CD4-positive, alpha-beta T cell treated with Interleukin-17A for 1 hour (primary cell): ENCODE data around the gene SEC22A.

ENCODE experiments used
- DNase-seq: peaks from one replicate; pipeline ENCODE4 v3.0.0-alpha.2; 2020

SEC22A gene, protein sequence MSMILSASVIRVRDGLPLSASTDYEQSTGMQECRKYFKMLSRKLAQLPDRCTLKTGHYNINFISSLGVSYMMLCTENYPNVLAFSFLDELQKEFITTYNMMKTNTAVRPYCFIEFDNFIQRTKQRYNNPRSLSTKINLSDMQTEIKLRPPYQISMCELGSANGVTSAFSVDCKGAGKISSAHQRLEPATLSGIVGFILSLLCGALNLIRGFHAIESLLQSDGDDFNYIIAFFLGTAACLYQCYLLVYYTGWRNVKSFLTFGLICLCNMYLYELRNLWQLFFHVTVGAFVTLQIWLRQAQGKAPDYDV

DNA sequence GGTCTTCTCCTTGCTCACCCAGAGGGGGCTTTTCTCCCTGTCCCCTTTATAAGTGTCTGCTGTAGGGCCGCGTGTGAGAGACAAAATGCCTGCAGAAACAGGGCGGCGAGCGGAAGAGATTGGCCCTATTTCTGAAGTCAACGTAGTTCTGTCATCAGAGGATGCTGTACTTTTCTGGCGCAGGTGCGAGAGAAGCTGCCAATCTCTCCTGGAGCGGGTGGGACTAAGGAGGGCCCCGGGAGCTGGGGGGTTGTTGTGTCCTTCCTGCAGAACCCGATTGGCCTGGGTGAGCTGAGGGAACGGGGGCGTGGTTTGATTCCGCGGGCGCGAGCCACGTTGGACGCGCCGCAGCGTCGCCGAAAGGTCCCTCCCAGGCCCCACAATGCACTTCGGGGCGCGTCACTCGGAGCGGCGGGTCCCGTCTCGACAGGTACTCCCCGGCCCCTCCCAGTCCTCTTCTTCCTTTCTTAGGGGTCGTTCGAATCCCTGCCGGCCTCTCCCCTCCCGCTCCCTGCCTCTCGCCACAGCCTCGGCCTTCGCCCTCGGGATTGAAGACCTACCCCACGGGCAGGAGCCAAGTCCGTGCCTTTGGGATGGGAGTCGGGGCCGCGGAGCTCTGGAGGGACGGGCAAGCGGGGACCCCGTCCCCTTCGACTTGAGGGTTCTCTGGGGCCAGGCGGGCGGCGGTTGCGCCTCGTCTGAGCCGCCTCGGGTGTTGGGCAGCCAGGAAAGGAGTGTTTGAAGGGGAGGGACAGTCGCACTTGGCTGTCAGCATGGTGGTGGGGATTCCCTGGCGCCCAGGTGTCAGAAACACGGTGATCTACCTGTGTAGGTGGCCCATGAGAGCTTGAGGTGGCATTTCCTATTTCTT lies at the start of gene SEC22A:
Gene SEC22A, plus strand, starts transcription at position 387 of the 871 bp plus-strand sequence. CDS start 7,275 bp downstream, outside the sequence.
- DNase-seq = peak; percentile 97

DNA sequence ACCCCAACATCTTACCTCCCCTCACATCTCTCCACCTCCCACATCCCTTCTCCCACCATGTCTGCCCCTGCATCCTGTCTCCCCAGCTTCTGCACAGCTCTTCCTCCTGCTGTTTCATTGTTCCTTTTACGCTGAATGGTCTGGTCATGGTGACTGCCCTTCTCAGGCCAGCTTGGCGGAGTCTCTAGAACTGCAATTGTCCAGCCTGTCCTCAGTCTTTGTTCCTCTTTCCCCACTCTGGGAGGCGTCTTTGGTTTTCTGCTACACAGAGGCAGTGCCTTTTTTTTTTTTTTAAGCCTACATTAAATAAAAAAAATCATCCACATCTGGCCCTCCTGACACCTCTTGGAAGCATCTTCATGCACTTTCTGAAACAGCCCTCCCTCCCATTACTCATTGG lies 49.1 kb upstream of the SEC22A start:
- DNase-seq = no peak

DNA sequence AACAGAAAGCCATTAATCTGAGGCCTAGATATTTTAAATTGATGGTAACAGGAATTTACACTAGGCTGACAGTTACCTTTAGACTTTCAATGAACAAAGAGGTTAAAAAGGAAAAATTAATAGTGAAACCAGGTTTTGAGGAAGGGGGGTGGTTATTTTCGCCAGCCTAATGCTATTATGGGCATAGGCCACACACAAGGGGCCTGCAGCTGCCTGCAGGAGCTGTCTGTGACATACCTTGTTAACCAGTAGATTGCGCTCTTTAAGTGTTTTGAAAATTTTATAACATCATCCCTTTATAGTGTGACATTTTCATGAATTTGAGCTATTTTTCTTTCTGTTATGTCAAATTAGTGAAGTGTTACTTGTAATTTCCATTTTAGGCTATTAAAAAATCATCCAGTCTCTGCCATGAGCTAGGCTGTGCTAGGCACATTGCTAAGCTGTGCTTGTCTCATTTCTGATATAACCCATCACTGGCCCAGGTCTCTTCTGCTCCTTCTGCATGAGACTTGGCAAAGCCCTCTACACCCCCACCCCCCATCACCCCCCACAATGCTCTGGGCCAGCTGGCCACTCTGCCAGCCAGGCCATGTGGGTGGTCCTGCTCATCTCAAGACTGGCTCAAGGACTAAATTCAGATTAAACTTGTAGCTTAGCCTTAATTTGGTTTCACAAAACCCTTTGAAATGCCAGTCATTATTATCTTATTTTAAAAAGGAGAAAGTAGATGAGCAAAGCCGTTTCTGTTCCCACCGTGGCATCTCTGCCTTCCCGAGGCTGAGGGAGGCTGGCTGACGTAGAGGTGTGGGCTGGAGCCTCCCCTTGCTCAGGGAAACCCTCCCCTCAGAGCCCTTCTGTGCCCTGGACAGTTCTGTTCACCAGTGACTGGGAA lies 48.4 kb upstream of the SEC22A start:
- DNase-seq = no peak

DNA sequence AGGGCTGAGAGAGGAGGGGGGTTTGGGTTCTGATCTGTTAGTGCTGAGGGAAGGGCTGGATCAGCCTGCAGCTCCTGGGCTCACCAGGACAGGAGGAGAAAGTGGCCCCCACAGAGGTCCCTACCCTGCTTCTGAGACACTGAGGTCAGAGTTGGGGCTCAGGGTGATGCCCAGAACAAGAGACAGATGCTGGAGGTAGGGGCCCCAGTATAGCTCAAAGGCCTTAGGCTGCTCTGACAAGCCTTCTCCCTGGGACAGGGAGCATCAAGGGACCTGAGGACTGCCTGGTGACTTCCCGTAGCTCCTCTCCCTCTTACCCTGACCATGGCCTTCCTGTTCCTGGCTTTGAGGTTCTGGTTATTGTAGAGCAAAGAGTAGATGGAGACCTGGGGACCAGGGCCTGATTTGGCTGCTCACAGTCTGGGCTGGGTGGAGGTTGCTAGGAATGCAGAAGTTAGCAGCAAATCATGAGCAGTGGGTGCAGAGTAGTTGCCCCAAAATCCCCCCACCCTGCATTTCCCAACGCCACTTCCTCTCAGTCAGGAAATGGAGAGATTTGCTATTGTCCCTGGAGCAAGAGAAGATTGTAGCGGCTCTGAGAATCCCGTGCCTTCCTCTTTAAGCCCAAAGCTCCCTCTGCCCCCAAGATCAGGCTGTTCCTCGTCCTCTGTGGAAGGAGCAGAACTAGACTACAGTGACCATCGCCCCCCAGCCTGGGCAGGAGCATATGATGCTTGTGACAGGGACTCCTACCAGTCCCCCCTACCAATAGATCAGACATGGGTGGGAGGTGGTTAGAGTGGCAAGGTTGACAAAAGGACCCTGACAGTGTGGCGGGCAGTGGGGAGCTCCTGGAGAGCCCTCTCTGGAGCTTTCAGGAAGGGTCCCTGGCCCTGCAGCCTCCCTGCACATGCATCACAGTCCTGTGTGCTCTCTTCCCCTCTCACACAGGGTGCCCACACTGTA lies 47.4 kb upstream of the SEC22A start:
- DNase-seq = no peak

DNA sequence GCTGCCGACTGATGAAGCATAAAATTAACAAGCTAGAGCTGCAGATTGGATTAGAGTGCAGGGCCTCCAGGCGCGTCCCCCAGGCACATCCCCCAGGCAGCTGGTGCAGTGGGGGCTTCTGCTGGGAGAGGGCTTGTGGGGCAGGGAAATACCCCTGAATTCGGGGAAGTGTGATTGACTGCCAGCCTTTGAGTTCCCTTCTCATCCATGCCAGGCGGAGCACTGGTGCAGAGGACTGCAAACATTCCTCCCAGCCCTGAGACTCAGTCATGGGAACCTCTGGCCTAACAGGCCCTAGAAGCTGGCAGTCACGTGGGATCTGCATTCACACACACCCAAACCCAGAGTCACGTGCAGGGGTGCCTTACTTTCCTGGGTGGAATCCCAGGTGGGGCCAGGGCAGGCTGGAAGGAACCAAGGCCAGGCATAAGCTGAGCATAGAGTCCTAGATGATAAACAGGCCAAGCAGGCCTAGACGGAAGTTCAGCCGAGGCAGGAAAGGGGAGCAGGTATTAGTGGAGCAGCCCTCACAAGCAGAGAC lies 46.2 kb upstream of the SEC22A start:
- DNase-seq = no peak

DNA sequence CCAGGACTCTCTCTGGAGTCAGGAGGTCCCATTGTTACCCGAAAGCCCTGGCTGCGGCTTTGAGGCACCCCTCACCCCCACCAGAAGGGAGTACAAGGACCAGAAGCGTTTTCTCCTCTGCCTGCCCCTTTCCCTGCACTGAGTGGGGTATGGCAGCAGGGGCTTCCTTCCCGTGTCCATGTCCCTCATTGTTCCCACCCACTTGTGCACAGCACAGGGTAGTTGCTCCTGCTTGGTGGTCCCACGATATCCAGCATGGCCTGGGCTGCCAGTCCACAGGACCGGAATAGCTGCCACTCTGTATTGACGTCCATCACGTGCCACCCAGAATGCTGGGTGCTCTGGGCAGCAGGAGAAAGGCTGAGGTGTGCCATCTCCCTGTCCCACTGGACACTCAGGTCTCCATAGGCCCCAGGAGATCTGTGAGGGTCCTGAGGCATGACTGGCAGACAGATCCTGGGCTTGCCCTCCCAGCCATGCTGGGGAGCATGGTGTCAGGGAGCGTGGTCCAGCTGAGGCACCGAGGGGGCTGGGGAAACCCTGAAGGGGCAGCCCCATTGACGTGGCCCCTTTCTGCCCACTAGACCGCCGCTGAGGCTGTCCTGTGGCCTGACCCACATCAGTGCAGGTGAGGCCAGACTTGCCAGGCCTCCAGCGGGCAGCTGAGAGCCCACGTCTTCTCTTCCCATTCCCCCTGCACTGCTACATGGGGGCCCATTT lies 45.3 kb upstream of the SEC22A start:
- DNase-seq = no peak

DNA sequence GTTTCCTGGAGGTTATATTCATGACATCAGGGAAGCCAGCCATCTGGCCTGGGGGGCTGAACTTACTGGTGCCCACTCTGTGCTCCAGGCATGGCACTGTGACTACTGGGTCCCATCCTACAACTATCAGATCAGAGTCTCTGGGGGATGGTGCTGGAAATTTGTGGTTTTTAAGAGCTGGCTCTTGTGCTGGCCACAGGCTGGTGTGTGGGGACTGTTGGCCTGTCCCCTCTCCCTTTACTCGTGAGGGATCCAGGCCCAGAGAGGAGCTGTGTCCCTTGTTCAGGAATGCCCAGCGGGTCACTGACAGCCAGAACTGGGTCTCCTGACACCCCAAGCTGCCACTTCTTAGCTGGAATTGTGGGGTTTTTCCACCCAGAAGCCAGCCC lies 44.5 kb upstream of the SEC22A start:
- DNase-seq = no peak

DNA sequence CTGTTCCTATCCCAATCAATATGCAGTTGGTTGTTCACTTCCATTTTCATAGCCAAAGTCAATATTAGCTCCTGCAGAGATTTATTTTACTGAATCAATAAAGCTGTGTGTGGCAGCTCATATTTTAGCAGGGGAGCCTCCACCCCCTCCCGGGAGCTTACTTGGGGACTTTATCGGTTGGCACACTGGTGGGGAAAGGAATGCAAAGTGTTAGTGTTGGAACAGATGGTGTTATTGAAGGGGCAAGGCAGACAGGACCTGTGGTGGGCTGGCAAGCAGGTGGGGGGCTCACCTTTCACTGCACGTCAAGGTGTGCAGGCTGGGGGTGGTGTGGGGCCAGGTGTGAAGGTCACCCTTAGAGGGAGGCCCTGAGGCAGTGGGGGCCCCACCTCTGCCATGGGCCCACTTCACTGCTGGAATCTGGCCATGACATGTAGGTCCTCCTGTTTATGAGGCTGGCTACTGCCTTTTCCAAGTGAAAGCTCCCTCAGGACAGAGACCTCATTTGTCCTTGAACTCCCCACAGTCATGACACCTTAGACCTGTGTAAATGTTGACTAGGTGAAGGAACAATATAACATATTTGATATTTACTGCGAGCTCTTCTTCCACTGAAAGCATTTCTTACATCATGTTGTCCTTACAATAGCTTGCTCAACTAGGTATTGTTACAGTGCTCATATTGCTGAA lies 44.0 kb upstream of the SEC22A start:
- DNase-seq = no peak

DNA sequence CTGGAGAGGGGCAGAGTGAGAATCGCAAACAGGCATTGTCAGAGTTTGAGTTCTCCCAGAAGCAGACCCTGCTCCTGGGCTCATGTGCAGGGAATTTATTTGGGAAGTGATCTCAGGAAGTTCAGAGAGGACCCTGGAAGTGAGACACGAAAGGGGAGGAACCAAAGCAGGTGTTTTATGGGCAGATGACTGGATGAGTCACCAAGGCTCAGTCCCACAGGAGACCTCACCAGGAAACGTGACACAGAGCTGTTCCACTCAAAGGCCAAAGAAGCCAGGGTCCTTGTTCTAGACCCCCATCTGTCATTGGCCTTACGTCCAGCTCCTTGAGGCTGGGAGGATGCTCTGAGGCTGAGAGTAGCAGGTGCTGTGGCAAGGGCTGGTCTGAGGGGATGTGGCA lies 43.4 kb upstream of the SEC22A start:
- no peak for DNase-seq

DNA sequence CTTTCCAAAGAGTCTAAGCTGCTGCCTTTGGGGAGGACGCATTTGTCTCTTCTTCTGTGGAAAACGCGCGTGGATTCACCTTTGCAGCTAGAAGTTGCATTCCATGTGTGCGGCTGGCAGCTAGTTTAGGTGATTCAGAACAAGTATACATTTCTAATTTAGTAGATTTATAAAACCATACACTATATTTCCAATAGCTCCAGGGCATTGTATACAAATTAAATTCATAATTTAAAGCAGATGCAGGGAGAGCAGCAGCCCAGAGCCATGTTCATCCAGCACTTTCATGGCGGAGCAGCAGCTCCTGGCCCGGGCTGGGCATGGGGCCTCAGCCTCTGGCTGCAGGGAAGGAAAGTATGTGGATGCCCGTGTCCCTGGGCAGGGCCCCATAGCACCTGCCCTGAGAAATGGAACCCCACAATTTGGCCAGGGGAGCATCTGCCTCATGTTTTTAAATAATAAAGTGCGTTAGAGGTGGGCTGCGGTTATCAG lies 42.8 kb upstream of the SEC22A start:
- no peak for DNase-seq

DNA sequence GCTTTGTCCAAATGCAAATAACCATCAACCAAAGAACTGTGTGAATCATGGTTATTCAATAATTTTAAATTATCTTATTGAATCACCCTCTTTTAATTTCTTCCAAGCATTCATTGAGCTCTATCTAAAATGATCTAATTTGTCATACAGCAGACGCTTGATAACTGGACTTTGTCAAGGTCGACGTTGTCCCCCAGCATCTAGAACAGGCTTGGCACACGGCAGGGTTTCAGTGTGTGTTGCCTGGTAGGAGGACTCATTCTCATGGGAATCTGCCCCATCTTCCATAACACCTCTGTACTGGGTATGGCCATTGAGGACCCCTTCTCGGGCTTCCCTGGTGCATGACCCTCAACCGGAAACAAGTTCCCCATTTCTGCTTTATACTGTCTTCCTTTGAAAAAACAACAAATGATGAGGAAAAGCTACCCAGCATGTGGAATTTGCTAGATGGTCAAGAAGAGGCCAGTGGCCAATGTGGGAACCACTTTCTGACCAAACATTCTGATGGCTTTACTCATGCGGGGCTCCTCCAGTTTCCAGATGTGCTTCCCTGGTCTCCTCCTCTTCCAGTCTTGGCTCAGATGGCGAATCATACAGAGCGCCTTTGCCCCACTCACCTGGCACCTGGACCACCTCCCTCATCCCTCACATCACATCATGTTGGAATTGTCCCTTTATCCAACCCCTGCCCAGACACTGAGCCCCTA lies 41.7 kb upstream of the SEC22A start:
- no peak for DNase-seq

DNA sequence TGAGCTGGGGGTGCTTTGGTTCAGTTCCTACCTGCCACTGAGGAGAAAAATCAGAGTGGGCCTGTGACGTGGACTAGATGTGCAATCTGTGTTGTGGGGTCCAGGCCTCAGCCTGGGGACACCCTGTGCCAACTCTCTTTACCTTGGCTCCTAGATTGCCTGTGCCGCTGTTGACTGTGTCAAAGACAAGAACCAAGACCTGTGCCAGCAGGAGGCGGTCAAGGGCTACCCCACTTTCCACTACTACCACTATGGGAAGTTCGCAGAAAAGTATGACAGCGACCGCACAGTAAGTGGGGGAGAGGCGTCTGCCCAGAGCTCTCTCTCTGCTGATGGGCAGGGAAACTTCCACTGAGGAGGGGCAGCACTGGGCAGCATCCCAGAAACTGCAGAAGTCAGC lies 40.6 kb upstream of the SEC22A start:
- DNase-seq = no peak

DNA sequence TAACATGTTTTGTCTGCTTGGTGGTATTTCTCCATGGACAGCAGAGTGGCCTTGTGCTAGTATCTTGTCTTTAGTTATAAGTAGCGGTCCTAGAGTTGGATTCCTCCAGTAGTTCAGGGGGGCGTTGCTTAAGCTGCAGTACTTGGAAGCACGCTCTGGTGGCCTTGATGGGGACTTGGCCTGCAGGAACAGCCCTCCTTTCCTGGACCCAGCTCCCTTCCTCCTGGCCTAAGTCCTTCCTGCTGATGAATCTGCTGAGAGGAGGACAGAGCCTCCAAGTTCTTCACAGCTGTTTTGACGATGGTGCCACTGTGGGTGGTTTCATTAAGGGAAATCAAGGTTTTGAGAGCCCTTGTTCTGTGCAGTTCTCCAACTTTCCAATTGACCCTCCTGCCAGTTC lies 38.6 kb upstream of the SEC22A start:
- no peak for DNase-seq

DNA sequence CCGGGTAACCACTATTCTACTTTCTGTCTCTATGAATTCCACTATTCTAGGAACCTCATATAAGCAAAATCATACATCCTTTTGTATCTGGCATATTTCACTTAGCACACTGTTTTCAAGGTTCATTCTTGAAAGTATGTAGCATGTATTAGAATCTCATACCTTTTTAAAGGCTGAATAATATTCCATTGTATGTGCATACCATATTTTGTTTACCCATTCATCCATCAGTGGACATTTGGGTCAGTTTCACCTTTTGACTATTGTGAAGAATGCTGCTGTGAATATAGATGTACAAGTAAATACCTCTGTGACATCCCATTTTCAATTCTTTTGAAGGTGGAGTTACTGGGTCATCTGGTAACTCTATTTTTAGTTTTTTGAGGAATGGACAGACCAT lies 36.6 kb upstream of the SEC22A start:
- DNase-seq = no peak

DNA sequence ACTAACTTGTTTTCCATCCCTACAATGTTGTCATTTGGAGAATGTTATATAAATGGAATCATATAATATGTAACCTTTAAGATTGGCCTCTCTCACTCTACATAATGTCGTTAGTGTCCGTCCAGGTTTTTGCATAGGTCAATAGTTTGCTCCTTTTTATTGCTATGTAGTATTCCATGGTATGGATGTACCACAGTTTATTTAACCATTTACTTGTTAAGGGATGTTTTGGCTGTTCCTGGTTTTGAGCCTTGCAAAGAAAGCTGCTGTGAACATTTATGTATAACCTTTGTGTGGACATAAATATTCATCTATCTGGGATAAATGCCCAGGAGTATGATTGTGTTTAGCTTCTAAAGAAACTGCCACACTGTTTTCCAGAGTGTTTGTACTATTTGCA lies 34.1 kb upstream of the SEC22A start:
- DNase-seq = no peak

DNA sequence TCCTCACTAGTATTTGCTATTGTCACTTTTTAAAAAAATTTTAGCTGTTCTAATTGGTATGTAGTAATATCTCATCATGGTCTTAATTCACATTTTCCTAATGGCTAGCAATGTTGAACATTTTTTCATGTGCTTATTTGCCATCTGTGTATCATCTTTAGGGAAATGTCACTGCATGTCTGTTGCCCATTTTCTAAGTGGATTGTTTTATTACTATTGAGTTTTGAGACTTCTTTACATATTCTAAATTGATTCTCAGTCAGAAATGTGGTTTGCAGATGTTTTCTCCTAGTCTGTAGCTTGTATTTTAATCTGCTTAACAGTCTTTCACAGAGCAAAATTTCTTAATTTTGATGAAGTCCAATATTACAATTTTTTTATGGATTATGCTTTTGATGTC lies 33.6 kb upstream of the SEC22A start:
- DNase-seq = no peak

DNA sequence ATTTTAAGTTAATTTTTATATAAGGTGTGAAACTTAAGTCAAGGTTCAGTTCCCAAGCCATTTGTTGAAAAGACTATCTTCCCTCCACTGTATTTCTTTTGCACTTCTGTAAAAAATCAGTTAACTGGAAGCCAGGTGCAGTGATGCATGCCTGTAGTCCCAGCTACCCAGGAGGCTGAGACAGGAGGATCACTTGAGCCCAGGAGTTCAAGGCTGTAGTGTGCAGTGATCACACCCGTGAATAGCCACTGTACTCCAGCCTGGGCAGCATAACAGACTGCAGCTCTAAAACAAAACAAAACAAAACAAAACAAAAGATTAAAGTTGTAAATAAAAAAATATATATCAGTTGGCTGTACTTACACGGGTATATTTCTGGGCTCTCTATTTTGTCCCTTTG lies 33.1 kb upstream of the SEC22A start:
- DNase-seq = no peak

DNA sequence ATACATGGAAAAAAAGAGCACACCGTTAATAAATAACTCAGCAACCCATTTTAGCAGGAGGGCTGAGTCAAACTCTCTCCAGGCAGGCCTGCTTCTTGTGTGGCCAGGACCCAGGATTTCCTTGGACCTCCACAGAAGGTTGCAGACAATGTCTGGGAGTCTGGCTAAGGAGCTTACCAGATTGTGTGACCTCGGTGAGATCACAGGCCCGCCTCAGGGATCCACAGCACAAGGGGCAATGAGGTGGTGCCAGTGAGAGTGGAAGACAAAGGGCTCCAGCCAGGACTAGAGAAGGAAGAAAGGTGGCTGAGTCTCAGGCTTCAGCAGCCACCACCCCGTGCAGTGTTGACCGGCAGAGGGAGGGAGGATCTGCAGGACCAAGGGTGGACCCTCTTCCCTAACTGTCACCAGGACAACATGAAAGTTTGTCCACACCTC lies 32.2 kb upstream of the SEC22A start:
- no peak for DNase-seq

DNA sequence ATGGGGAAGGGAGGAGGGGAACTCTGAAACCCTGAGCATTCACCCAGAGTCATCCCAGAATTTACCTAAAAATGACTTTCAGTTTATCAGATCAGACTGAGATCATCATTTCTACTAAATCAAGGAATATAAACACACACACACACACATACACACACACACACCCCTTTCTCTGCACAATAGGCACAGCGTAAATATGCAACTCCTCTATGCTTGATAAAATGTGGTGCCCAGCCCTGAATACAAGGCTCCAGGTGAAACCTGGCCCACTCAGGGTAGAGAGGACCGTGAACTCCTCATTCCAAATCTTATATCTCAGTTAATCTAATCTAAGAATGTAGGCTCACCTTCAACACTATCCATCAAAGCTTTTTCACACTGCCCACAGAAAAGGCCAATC lies 31.8 kb upstream of the SEC22A start:
- no peak for DNase-seq

DNA sequence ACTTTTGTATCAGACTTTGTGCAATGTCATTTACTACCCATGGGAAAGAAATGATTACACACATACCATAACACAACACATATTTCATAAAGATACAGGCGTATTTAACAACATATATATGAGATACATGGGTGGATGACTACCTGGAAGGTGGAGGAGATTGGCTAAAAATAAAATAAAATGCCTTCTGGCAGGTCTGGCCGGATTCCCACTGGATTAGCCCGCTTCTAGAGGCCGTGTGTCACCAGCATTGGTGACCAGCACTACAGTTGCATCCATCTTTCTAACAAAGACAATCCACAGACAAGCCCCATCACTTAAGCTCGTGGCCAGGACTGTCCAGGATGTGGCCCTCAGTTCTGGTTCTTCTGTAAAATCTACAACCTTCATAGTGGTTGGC lies 21.0 kb upstream of the SEC22A start:
- DNase-seq = no peak
